Neural cell (in vitro differentiated cells): ENCODE measurements around the gene ZNF205. TPM values are rescaled to one million over a fixed set of nuclear protein-coding genes. Genes with fewer than 3 reads are reported as not detected.

Experiments used
- H2AFZ ChIP-seq: fragments of 200-600, 300-800 bp; sonication (generic), shearing (Covaris generic); 2 replicates; pipeline ENCODE4 v1.6.0; 2014; ENCODE audit warnings: low read depth, mild to moderate bottlenecking, antibody characterized with exemption, low read length, moderate library complexity
- H3F3A ChIP-seq: fragments of 200-600 bp; shearing (Covaris generic); 2 replicates; pipeline ENCODE4 v1.6.1; 2016; ENCODE audit warnings: mild to moderate bottlenecking, moderate library complexity, mixed read lengths, antibody characterized with exemption, low read length; ENCODE audit not compliant: insufficient read depth, poor library complexity, severe bottlenecking
- H3K27ac ChIP-seq: fragments of 200-600, 300-800 bp; sonication (generic), shearing (Covaris generic); 2 replicates; pipeline ENCODE4 v1.5.1; 2014; ENCODE audit warnings: mild to moderate bottlenecking, low read length, moderate library complexity
- H3K27me3 ChIP-seq: fragments of 300-800, 200-600 bp; sonication (generic), shearing (Covaris generic); 2 replicates; pipeline ENCODE4 v1.6.0; 2014; ENCODE audit warnings: mild to moderate bottlenecking, low read depth, low read length, moderate library complexity; ENCODE audit not compliant: insufficient read depth
- H3K36me3 ChIP-seq: fragments of 300-800, 200-600 bp; sonication (generic), shearing (Covaris generic); 2 replicates; pipeline ENCODE4 v1.5.1; 2014; ENCODE audit warnings: mild to moderate bottlenecking, antibody characterized with exemption, low read length, moderate library complexity; ENCODE audit not compliant: insufficient read depth
- H3K4me2 ChIP-seq: fragments of 300-800, 200-600 bp; sonication (generic), shearing (Covaris generic); 2 replicates; pipeline ENCODE4 v1.6.0; 2014; ENCODE audit warnings: mild to moderate bottlenecking, low read length
- H3K4me3 ChIP-seq: fragments of 300-800, 200-600 bp; sonication (generic), shearing (Covaris generic); 2 replicates; pipeline ENCODE4 v1.5.1; 2014; ENCODE audit warnings: mild to moderate bottlenecking, low read length, moderate library complexity
- H3K79me2 ChIP-seq: fragments of 200-600 bp; shearing (Covaris generic); replicated peaks from 2 replicates; pipeline ENCODE4 v1.6.0; 2014; ENCODE audit warnings: mild to moderate bottlenecking, low read length, moderate library complexity; ENCODE audit not compliant: insufficient read depth
- H3K9ac ChIP-seq: fragments of 300-800, 200-600 bp; sonication (generic), shearing (Covaris generic); 2 replicates; pipeline ENCODE4 v1.6.1; 2016; ENCODE audit warnings: mild to moderate bottlenecking, low read length, mixed read lengths
- H3K9me2 ChIP-seq: fragments of 200-600 bp; shearing (Covaris generic); 2 replicates; pipeline ENCODE4 v1.6.1; 2016; ENCODE audit warnings: mild to moderate bottlenecking, low read length, mixed read lengths; ENCODE audit not compliant: insufficient read depth
- H3K9me3 ChIP-seq: fragments of 200-600, 300-800 bp; sonication (generic), shearing (Covaris generic); 2 replicates; pipeline ENCODE4 v1.6.1; 2016; ENCODE audit warnings: mild to moderate bottlenecking, mixed run types, low read length, moderate library complexity, mixed read lengths
- H4K20me1 ChIP-seq: fragments of 200-600 bp; shearing (Covaris generic); 2 replicates; pipeline ENCODE4 v1.6.1; 2016; ENCODE audit warnings: mild to moderate bottlenecking, mixed run types; ENCODE audit not compliant: insufficient read depth
- CTCF ChIP-seq: fragments of 450-650 bp; IDR thresholded peaks from 2 replicates; pipeline ENCODE4 v1.5.1; 2014; ENCODE audit warnings: antibody characterized with exemption, mild to moderate bottlenecking, moderate library complexity; ENCODE audit not compliant: poor library complexity, severe bottlenecking
- EP300 ChIP-seq: fragments of 450-650 bp; conservative IDR thresholded peaks from 2 replicates; pipeline ENCODE4 v1.6.1; 2014; ENCODE audit warnings: antibody characterized with exemption, mild to moderate bottlenecking, moderate library complexity; ENCODE audit not compliant: poor library complexity, severe bottlenecking
- EZH2 ChIP-seq: fragments of 200-600, 300-800 bp; shearing (Covaris generic), sonication (generic); IDR thresholded peaks from 2 replicates; pipeline ENCODE4 v1.6.1; 2014; ENCODE audit warnings: antibody characterized with exemption, low read length, borderline replicate concordance, mild to moderate bottlenecking; ENCODE audit not compliant: insufficient read depth, poor library complexity, severe bottlenecking
- MXI1 ChIP-seq: fragments of 450-650 bp; conservative IDR thresholded peaks from 2 replicates; pipeline ENCODE4 v1.6.1; 2014; ENCODE audit warnings: antibody characterized with exemption, mild to moderate bottlenecking; ENCODE audit not compliant: poor library complexity, severe bottlenecking
- POLR2AphosphoS5 ChIP-seq: IDR thresholded peaks from 2 replicates; pipeline ENCODE4 v1.6.1; 2012
- RAD21 ChIP-seq: fragments of 450-650 bp; conservative IDR thresholded peaks from 2 replicates; pipeline ENCODE4 v1.6.1; 2014; ENCODE audit warnings: antibody characterized with exemption, mild to moderate bottlenecking, moderate library complexity
- REST ChIP-seq: IDR thresholded peaks from 2 replicates; pipeline ENCODE4 v1.6.1; 2012; ENCODE audit warnings: borderline replicate concordance
- SMC3 ChIP-seq: fragments of 450-650 bp; conservative IDR thresholded peaks from 2 replicates; pipeline ENCODE4 v1.6.1; 2014; ENCODE audit warnings: antibody characterized with exemption, mild to moderate bottlenecking, moderate library complexity; ENCODE audit not compliant: poor library complexity
- TAF1 ChIP-seq: IDR thresholded peaks from 2 replicates; pipeline ENCODE4 v1.6.1; 2012; ENCODE audit warnings: low read depth
- polyA plus RNA-seq: library from polyadenylated mRNA; depleted of rRNA; stranded (reverse); fragments of >200 nt; gene quantifications from 2 replicates; pipeline ENCODE4 v1.2.3, GENCODE V29; 2014

Gene ZNF205
- polyA plus RNA-seq, 1 donor from 2014 or later, result 30.0 TPM

- H3K9me2 ChIP-seq, result no peaks in the 10 kb centered on the region
- no peaks in the 10 kb centered on the region for H3K9me3 ChIP-seq
- no peaks in the 10 kb centered on the region for H3F3A ChIP-seq
- peaks cover 32% of the 10 kb centered on the region for H3K27me3 ChIP-seq
- H2AFZ ChIP-seq, result no peak overlapping the region
- H3K36me3 ChIP-seq, result no peaks in the 10 kb centered on the region
- H3K79me2 ChIP-seq, result no peaks in the 10 kb centered on the region
- H3K27ac ChIP-seq, result no peak overlapping the region
- H4K20me1 ChIP-seq, result no peaks in the 10 kb centered on the region
- H3K9ac ChIP-seq, result no peak overlapping the region
- TF ChIP-seq TAF1, result no peak
- no peak for TF ChIP-seq CTCF
- no peak for TF ChIP-seq REST
- TF ChIP-seq SMC3, result no peak
- TF ChIP-seq MXI1, result no peak
- no peak for TF ChIP-seq EP300
- no peak for TF ChIP-seq EZH2
- no peak for TF ChIP-seq POLR2AphosphoS5
- TF ChIP-seq RAD21, result no peak
- no peak overlapping the region for H3K4me2 ChIP-seq
- no peak overlapping the region for H3K4me3 ChIP-seq
Observed at GRCh38 chr16:3097266-3097665, 15.1 kb upstream of the ZNF205 start.

- Histone ChIP-seq H3K36me3 (no peaks in the 10 kb centered on the region), H3K9me2 (no peaks in the 10 kb centered on the region), H3K27ac (no peak within 1 kb of the TSS), H3K4me2 (no peak within 1 kb of the TSS), H2AFZ (no peak within 1 kb of the TSS), H4K20me1 (no peaks in the 10 kb centered on the region), H3K27me3 (peaks cover 32% of the 10 kb centered on the region), H3K9ac (no peak within 1 kb of the TSS), H3K9me3 (no peaks in the 10 kb centered on the region), H3K79me2 (no peaks in the 10 kb centered on the region), H3K4me3 (no peak within 1 kb of the TSS), H3F3A (no peaks in the 10 kb centered on the region)
- TF ChIP-seq EP300, result no peak
- TF ChIP-seq POLR2AphosphoS5, result no peak
- TF ChIP-seq CTCF, result no peak
- no peak for TF ChIP-seq EZH2
- no peak for TF ChIP-seq REST
- no peak for TF ChIP-seq RAD21
- no peak for TF ChIP-seq SMC3
- TF ChIP-seq TAF1, result no peak
- TF ChIP-seq MXI1, result no peak
Observed at GRCh38 chr16:3098459-3099394, 13.7 kb upstream of the ZNF205 start, which contains the start of gene ZSCAN10. TSS of gene ZSCAN10 (minus strand) at chr16:3099294. CDS start at chr16:3092937, 6,357 bp downstream.
